Activated CD8-positive, alpha-beta memory T cell treated with anti-CD3 and anti-CD28 coated beads, Interleukin-2, amount 50 U/mL, for 48 hours (primary cell): Measurements from ENCODE around the gene TUBB6.
A peak's percentile ranks its signal among the peaks of the same experiment; 100 is the strongest.

ENCODE experiments used
- DNase-seq: peaks from one replicate; pipeline ENCODE4 v3.0.0-alpha.2; 2020

The TUBB6 gene

DNA sequence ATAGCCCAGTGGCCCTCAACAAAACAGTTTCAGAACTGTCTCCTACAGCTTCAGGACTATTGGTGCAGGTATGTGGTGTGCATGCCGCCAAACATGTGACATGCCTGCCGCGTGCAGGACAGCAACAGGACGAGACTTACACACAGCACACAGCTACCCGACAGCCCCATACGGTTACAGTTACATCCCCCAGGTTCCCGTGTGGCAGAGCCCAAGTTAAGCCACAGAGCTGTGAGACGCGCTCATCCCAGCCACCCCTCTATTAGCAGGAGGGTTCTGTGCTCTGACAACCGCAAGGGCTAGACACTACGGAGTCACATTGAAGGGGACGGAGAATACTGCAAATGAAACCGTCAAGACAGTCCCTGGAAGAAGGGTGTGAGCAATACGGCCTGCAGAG, 16.4 kb upstream of the TUBB6 start:
- no peak for DNase-seq

DNA sequence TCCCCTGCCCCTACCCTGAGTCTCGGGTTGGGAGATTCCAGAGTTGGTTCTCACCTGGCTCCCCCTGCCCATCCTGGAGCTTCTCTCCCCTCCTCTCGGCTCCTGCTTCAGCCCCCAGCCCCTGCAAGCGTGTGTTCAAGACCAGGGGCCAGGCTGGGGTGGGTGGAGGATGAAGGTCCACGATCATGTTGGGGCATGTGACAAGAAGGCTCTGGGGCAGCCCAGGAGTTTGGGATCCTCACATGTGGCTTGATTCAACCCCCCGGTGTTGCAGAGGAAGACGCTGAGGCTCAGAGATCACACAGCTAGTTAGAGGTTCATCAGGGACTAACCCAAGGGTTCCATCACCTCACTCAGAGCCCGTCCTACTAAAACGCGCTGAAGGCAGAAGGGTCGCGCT, 14.2 kb upstream of the TUBB6 start:
- no peak for DNase-seq

DNA sequence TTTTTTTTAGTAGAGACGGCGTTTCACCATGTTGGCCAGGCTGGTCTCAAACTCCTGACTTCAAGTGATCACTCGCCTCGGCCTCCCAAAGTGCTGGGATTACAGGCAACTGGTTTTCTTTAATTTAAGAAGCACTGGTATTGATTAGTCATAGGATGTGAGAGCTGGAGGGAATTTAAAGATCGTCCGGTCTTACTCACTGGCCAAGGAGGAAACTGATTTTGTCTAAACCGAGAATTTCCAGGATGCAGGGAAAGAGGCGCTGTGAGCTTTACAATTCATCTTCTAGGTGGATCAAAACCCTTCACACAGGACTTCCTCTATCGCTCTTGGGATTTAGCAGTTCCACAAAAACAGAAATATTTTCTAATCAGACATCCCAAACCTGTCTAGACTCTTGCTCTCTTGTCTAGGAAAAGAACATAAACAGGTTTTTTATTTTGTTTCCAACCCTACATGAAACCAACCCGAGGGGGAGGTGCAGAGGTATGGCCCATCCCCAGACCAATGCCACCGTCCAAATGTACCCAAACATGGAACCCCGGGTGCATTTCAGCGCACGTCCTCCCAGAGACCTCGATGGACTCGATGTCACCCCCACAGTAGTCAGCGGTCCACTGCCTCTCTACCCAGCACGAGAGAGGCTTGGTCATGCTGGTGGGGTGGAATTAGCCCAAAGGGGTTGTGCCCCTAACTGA, 12.5 kb upstream of the TUBB6 start:
- no peak for DNase-seq

DNA sequence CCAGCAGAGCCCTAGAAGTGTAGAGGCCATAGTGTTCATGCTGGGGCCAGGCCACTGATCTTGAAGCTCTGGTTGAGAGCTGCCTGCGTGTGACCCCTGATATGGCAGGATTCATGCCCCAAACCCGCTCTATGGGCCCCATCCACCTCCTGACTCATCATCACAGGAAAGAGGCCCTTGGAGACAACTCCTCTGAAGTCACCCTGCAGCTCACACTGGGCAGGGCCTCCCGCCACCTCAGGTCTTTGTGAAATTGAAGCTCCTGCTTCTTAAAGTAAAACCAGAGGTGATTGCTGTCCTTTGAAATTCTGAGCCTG, 12.0 kb upstream of the TUBB6 start:
- no peak for DNase-seq

DNA sequence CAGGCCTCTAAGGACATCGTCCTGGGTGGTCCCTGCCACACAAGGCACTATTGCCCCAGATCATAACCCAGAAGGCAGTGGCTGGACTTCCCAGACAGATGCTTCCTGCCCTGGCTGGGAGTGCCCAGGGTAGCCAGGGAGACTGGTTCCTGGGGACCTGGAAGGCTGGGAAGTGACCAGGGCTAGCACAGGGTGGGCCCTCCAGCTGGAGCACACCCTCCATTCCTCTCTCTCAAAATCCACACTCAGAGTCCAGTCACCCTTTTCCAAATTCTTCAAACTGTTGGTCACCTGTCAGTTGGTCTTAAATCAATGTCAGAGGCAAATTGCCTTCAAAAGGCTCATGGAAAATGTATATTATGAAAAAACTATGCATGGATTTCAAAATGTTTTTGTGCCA, 11.6 kb upstream of the TUBB6 start:
- DNase-seq, result no peak

DNA sequence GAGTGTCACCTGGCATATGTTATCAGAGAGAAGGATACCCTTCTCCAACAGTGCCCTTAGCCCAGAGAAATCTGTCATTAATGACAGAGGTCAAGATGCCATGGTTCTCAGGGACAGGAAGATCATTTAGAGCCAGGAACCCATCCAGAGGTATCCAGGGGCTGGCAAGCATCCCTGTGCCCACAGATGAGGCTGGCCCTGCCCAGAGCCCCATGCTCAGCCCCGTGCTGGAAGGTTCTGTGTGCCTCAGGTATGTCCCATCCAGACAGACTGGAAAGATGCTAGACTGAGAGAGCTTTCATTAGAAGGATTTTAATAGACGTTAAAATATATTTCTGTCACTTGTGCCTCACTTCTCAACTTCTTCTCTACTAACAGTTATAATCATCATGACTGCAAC, 8.2 kb upstream of the TUBB6 start:
- no peak for DNase-seq

DNA sequence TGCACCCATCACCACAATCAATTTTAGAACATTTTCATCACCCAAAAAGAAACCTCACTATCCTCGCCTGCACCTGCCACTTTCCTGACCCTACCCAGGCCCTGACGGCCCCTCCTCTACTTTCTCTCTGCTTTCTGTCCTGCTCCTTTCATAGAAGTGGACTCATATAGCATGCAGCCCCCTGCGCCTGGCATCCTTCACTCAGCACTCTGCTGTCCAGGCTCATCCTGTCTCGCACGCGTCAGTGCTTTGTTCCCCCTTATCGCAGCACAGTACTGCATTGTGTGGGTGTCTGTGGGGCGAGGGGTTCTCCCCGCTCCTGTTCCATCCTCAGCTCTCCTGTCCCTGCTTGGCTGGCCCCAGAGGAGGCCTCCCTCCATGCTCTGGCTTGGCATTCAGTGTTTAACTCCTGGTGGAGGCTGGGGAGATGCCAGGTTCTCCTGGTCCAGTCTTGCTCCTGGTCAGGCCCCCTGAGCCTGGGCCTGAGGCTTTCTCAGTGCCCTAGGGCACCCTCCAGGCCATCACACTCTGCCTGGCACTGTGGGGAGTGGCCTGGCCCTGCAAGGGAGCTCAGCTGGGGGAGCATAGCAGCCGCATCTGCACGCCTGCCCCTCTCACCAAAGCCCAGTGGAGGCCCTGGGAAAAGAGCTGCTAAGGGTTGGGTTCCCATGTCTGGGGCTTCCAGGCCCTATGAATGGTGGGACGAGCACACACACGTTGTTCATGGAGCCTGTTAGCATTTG, 6.6 kb upstream of the TUBB6 start:
- no peak for DNase-seq

DNA sequence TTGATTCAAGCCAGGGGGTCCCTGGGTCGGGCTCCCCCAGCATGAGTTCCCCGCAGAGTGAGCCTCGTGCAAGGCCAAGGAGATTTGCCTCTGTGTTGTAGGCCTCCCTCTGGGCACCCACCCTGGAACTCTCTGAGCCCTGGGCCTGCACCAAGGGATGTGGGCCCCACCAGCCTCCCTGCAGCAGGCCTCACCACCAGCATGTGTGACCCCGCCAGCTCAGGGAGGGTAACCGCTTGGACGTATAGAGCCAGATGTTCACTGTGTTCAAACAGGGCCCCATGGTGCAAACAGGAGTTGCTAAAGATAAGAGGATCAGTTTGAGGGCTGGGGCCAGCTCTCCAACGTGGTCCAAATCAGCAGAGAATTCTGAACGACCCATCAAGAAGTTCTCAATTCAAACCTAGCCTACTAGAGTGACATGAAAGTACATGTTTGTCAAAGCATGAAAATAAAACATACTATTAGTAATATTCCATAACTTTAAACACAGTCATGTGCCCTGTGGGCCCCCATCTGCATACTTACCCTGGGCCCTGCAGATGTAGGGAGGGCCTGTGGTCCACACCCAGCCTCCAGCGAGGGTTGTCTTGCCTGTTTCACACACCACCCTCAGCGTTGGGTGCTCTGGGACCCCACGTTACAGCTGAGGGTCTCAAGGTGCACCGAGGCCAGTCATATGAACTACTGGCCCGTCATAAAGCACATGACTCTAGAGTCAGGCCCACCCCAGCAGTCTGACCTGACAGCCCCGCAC, 5.5 kb upstream of the TUBB6 start:
- no peak for DNase-seq

DNA sequence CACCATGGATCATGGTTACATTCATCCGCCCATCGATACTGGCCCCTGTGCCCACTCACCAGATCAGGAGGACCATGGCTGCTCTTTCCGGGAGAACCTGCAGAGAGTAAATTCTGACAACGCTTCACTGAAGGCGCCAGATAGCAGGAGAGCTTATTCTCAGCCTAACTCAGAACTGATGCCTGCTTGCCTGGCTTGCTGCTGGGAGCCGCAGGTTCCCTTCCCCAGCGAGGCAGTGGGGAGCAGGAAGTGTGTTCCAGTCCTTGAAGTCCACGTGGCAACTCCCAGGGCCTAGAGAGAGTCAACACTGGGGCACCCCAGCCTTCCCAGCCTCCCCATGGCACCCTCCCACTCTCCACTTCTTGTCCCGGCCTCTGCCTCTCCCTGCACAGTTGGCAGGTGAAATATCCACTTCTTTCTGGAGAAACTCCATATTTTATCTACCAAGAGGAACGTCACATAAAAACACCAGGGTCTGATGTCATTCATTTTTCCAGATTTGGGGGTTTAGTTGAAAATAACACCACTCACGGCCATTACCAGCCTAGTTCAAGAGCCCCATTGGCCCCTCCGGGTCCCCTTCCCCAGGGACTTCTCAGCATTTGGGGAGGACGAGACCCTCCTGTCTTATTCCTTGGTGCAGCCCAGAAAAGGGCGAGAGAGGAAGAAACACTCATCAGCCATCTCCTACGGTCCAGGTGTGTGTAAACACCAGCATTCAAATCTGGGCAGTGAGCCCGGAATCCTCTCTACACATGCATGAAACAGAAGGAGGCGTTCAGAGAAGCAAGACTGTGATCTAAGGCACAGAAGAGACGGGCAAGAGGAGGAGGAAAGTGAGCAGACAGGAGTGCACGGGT, 3.5 kb upstream of the TUBB6 start:
- DNase-seq, result no peak

DNA sequence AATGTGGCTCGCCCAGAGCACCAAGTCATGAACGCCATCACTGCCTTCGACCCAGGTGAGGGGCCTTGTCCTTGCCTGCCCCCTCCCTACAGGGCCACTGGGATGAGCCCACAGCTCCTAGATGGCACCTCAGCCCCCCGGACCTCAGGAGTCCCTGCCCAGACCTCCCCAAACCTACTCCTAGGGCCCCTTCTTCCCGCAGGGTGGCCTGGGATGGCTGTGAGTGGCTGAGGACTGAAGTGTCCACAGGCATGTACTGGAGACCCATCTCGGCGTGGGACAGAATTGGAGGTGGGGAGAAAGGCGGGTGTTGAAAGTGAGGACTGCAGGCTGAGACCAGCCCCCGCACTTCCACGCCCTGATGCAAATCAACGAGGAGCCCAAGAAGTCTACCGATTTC, 2.8 kb upstream of the TUBB6 start:
- no peak for DNase-seq

DNA sequence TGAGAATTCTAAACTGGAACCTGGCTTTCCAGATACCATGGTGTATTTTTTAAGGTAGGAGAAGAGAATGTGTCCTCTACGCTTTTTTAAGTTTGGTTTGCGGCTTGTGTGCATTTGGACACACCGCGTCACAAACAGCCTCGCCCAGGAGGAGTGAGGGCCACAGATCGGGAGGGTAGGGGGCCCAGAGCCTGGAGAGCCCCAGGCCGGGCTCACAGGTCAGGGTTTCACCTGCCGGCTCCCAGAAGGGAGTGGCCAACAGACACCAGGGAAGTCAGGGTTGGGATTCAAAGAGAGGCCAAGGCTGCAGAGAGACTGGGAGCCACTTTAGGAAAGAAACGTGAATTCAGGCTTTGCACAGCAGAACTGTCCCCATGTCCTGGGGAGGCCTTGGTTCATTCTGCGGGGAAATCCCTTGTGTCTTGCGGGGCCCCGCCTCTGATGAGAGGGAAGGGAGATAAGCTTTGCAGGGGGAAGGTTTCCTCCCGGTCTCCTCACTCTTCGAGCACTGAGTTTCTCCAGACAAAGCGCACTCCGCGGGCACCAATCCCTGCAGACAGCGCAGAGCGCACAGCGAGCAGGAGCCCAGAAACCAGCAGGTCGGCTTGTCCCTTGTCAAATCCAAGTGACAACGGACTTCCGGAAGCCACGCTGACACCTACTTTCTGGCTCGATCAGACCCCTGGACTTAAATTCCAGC, 2.0 kb upstream of the TUBB6 start:
- no peak for DNase-seq

DNA sequence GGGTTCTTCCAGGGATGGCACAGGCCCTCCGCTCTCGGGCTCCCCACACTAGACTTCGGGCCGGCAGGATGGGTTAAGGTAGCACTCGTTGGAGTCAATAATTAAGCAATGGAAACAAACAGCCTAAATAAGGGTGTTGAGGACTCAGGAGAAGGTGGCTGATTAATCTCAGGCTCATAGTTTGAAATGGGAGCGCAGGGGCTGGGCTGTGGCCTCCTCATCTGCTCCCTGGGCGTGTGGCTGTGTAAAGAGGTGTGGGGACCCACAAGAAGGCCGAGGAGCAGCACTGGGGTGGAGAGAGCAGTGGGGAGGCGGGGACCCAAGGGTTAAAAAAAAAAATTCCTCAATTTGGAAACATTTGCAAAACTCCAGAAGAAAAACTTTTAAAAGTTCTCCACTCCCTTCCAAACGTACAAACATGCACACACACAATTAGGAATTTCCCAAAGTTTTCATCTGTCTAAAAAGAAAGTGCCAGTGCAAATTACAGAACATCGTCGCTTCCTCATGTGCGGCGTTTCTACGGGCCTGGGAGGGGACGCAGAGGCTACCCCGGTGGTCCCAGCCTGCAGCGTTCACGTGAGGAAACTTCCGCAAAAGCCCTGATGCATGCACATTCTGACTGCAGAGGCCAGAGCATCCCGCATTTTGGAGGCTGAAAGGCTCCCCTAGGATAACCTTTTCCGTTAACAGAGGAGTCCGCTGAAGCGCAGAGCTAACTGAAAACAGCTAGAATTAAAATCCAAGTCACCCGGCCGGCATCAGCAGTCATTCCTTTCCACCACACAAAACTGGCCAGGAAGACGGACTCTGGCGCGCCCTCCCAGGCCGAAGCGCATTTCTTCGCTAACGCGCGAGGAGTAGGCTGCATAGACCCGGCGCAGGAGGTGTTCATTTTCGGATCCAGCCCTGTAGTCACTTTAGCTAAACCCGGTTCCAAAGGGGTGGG, 1.0 kb upstream of the TUBB6 start:
- no peak for DNase-seq

DNA sequence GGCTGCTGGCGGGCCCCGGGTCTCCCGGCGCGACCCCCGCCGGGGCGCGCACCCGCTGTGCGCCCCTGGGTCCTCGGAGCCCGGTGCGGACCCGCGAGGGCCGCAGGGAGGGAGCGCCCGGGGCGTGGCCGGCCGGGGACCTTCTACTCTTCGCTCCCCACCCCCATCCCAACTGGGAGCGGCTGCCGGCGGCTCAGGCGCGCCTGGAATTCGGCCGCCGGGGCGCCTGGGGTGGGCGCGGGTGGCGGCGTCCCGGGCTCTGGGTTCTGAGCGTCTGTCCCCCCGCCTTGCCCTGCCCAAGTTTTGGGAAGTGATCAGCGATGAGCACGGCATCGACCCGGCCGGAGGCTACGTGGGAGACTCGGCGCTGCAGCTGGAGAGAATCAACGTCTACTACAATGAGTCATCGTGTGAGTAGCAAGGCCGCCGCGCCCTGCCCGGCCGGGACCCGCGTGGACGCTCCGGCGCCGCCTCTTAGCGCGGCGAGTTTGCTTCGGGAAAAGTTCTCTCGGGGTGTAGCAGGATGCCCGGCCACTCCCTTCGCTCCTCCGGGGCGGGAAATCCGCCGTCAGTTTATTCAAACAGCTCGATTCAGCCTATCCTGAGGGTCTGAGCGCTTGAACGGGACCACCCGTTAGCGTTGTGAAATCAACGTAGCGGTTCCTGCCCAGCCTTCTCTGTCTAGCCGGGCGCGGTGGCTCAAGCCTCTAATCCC, 502 bp downstream of the TUBB6 start:
- DNase-seq, result peak; percentile 69

DNA sequence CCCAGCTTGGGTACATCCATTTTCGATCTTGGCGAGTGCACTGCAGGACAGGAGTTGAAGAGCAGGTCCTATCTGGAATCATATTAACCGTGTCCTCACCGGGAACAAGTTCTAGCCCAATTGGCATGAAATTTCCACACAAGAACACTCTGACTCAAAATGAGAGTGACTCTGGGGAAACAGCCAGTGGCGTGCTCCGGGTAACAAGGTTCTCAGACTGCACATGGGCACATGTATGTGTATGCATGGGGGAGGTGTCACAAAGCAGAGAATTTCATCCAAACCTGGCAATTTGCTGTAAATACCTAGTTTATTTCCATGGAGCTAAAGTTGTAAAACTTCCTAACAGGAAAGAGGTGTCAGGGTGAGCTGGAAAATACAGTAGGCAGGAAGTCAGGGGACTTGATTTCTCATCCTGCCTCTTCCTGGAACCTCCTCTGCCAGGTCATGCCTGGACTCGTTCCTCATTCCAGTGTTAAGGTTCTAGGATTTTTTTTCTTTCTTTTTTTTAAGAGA, 1.7 kb downstream of the TUBB6 start:
- peak; percentile 35 for DNase-seq

DNA sequence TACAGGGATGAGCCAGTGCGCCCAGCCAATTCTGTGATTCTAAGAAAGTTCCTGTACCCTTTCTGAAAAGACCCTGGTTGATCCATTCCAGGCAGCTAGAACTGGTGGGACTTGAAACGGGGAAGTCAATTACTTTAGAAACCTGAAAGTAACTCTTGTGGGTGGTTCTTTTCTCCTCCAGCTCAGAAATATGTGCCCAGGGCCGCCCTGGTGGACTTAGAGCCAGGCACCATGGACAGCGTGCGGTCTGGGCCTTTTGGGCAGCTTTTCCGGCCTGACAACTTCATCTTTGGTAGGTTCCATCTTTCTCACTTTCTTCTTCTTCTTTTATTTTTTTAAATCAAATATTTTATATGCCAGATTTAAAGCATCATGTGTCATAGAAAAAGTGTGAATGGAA, 2.7 kb downstream of the TUBB6 start:
- DNase-seq, result no peak

DNA sequence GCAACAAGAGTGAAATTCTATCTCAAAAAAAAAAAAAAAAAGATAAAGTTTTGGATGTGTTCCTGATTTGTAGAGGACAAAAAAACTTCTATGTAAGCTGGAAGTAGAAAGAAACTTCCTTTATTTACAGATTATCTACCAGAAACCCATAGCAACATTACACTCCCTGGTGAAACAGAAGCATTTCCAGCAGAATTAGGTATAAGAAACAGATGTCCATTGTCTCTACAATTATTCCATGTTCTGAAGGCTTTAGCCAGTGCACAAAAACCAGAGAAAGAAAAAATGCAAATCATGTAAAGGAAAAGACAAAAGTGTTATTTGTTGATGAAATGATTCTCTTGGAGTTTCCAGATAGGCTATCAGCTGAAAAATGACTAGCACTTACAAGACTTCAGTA, 4.9 kb downstream of the TUBB6 start:
- no peak for DNase-seq

DNA sequence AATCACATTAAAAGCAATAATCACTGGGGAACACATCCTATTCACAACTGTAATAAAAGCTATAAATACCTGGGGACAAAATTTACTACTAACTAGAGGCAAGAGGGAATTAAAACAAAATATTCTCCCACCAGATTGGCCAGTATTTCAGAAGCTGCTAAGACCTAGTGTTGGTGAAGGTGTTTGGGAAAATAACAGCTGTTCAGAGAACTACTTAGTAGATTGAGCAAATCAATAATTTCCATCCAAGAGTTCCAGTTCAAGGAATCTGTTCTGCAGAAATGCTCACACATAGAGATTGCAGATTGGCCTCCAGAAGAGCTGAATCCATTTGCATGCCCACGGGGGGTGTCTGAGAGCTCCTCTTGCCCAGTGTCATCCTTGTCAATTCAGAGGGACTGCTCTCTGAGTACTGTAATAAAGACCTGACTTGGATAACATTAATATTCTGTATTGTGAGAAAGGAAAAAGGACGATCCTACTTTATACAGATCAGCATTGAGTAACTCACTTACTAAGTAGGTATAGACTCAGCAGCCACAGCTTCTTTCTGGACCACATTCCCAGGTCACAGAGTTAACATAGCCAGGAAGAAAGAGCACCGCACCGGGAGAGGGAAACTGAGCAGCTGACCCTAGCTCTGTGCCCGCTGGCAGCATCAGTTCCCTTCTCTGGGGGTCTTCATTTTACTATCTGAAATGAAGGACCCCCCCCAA, 5.6 kb downstream of the TUBB6 start:
- no peak for DNase-seq

DNA sequence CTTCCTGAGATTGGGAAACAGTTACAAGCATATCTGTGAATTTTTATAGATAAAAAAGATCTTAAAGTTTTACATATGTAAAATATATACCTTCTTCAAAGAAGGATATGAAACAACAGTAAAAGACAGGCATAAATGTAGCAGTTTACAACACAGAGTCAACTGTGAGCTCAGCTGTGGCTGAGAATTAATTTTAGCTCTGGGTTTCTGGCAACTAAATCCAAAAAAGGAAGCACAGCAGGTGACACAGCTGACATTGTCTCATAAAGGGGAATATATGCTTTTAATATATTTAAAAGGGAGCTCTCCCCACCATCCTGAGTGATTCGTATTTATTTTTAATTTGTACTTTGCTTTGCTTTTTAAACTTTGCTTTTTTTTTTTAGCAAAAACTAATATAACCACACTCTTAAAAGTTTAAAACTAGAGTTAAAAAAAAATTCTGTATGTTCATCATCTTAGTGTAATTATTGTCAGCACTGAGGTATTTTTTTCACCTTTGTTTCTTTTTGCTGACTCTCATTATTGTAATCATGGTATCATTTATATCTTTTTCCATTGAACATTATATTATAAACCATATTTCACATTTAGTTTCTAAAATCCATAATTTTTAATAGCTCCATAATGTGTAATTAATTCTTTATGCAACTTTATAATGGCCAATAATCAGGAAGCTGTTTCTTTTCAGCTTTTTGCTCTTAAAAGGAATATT, 6.7 kb downstream of the TUBB6 start:
- DNase-seq, result no peak

DNA sequence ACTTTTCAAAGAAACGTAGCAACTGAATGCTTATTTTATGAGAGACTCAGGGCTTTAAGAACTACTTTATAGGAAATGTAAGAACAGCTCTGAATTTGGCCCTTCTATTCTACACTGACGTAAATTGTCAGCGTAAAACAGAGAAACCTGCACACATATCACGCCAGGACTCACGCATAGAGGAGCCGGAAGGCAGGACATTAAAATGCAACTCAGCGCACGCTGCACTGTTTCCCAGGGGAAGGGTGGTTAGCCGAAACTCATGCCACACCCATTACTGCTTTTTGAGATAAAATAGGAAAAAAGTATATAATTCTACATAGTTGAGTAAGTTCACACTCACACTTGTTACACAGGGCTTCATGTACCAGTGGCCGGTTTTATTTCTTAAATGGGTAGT, 7.4 kb downstream of the TUBB6 start:
- DNase-seq, result no peak
